Measurements from ENCODE around the gene GTF2IRD1. TPM values are rescaled to one million over a fixed set of nuclear protein-coding genes. Genes with fewer than 3 reads are reported as not detected.
A peak's percentile ranks its signal among the peaks of the same experiment; 100 is the strongest.
"Not testable (repeated sequence)": the region's sequence is repeated elsewhere in the genome, so short reads cannot be mapped to it uniquely, and the experiment has no call there.

GTF2IRD1 gene
- polyA plus RNA-seq, 1 donor from 2014 or later: not detected

- peaks cover 1% of the 10 kb centered on the region for H3K27me3 Mint-ChIP-seq
- H3K36me3 Mint-ChIP-seq: peaks cover 3% of the 10 kb centered on the region
- H3K9me3 Mint-ChIP-seq: peaks cover 2 to 4% (median 3%) of the 10 kb centered on the region in 3 donors
- H3K4me3 Mint-ChIP-seq: no peak overlapping the region
- peaks cover 0 to 2% (median 0%) of the 10 kb centered on the region in 3 donors for H3K4me1 Mint-ChIP-seq
- H3K27ac Mint-ChIP-seq: no peak overlapping the region
Measured at GRCh38 chr7:74503061-74503460, 49.4 kb downstream of the GTF2IRD1 start.

- H3K27ac Mint-ChIP-seq: no peak overlapping the region
- peaks cover 1% of the 10 kb centered on the region for H3K27me3 Mint-ChIP-seq
- H3K4me3 Mint-ChIP-seq: no peak overlapping the region
- peaks cover 3% of the 10 kb centered on the region for H3K36me3 Mint-ChIP-seq
- no peaks in the 10 kb centered on the region for H3K4me1 Mint-ChIP-seq
- H3K9me3 Mint-ChIP-seq: peaks cover 2 to 4% (median 3%) of the 10 kb centered on the region in 3 donors
Measured at GRCh38 chr7:74503943-74504342, 50.2 kb downstream of the GTF2IRD1 start.

DNA sequence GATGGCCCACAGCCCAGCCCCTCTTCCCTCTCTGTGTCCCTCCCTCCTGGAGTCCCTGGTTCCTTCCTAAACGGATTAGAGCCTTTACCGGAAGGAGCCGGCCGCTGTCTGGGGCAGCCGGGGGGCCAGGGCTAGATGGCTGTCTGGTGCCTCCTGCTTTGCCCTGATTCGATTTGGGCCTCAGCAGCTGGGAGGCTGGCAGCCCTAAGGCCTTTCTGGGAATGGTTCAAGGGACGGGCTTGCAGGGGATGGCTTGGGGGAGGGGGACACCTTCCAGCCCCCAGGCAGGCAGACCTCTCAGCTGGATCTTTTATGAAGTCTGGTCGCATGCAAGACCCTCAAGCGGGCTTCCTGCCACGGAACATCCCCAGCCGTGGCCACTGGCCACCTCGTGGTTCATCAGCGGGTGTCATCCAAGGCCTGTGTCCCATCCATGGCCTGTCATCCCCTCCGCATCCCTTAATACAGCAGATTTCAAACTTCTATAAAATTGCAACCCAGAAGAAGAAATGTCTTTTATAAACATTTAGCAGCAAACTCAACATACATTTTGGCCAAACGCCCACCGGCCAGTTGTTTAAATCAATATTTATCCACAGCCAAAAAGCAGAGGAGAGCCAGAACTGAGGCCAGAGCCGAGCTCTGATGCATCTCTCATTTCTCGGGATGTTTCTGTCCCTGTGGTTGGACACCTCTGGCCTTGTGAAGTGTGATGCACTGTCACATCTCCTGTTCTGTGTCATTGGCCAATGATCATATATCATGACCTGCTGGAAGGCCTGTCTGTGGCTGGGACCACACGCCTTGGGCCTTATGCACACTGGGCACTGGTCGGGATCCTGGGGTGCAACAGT is 52.0 kb downstream of the GTF2IRD1 start:
- H3K36me3 Mint-ChIP-seq: peaks cover 3% of the 10 kb centered on the region
- H3K4me3 Mint-ChIP-seq: no peak overlapping the region
- peaks cover 2 to 4% (median 3%) of the 10 kb centered on the region in 3 donors for H3K9me3 Mint-ChIP-seq
- no peaks in the 10 kb centered on the region for H3K4me1 Mint-ChIP-seq
- H3K27ac Mint-ChIP-seq: no peak overlapping the region
- H3K27me3 Mint-ChIP-seq: no peaks in the 10 kb centered on the region

DNA sequence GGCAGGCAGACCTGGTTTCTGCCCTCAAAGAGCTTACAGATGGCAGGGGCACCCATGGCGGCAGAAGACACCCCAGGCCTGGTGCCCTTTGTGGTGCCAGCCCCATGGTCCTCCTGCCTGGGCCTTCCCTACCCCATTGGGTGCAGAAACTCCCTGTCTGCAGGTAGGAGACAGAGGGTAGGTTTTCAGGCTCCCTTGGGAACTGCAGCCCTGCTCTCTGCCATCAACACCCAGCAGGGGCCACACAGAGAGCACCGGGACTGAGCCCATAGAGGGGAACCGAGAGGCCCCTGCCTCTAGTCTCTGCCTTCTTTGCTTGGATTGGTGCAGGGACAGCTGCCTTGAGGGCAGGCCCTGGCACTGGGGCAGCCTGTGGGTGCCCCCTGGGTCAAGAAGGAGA is 52.6 kb downstream of the GTF2IRD1 start:
- H3K36me3 Mint-ChIP-seq: peaks cover 3% of the 10 kb centered on the region
- H3K27me3 Mint-ChIP-seq: no peaks in the 10 kb centered on the region
- peaks cover under 1 to 4% (median 3%) of the 10 kb centered on the region in 3 donors for H3K9me3 Mint-ChIP-seq
- H3K4me3 Mint-ChIP-seq: no peak overlapping the region
- no peaks in the 10 kb centered on the region for H3K4me1 Mint-ChIP-seq
- H3K27ac Mint-ChIP-seq: no peak overlapping the region

GRCh38 chr7:74507538-74508319 is 54.0 kb downstream of the GTF2IRD1 start:
- peaks cover 3% of the 10 kb centered on the region for H3K36me3 Mint-ChIP-seq
- peaks cover 0 to 4% (median 3%) of the 10 kb centered on the region in 3 donors for H3K9me3 Mint-ChIP-seq
- H3K27ac Mint-ChIP-seq: no peak overlapping the region
- no peak overlapping the region for H3K4me3 Mint-ChIP-seq
- no peaks in the 10 kb centered on the region for H3K4me1 Mint-ChIP-seq
- H3K27me3 Mint-ChIP-seq: no peaks in the 10 kb centered on the region

DNA sequence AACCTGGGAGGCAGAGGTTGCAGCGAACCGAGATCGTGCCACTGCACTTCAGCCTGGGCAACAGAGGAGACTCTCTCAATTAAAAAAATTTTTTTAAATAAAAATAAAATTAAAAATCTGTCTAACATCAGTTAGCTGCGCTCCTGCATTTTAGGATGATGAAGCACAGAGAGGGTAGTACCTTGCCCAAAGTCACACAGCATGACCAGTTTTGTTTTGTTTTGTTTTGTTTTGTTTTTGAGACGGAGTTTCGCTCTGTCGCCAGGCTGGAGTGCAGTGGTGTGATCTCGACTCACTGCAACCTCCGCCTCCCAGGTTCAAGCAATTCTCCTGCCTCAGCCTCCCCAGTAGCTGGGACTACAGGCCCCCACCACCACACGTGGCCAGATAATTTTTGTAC is 55.7 kb downstream of the GTF2IRD1 start:
- H3K27me3 Mint-ChIP-seq, H3K27ac Mint-ChIP-seq, H3K36me3 Mint-ChIP-seq, H3K4me1 Mint-ChIP-seq, H3K9me3 Mint-ChIP-seq, H3K4me3 Mint-ChIP-seq: not testable (repeated sequence)

DNA sequence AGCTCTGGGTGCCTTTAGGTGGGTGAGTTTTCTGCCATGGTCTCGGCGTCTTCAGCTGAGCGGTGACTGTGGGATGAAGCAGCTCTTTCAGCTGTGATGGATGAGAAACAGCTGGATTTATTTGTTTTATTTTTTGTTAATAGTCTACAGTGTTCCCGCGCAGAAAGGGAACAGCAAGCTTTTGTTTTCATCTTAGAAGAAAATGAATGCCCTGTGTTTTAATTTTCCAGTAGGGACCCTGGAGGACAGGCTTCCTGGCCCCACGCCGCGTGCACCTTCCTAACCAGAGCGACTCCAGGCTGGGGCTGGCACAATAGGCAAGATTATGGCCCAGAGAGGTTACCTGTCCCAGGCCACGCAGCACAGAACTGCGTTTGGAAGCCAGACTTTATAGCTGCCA is 57.6 kb downstream of the GTF2IRD1 start:
- no peaks in the 10 kb centered on the region for H3K27me3 Mint-ChIP-seq
- H3K9me3 Mint-ChIP-seq: no peaks in the 10 kb centered on the region
- no peak overlapping the region for H3K27ac Mint-ChIP-seq
- no peaks in the 10 kb centered on the region for H3K36me3 Mint-ChIP-seq
- no peak overlapping the region for H3K4me3 Mint-ChIP-seq
- no peaks in the 10 kb centered on the region for H3K4me1 Mint-ChIP-seq

- Mint-ChIP-seq H3K4me1 (no peaks in the 10 kb centered on the region), H3K27ac (no peak overlapping the region), H3K36me3 (no peaks in the 10 kb centered on the region), H3K4me3 (no peak overlapping the region), H3K9me3 (no peaks in the 10 kb centered on the region), H3K27me3 (no peaks in the 10 kb centered on the region)
Measured at GRCh38 chr7:74512762-74513161, 59.1 kb downstream of the GTF2IRD1 start.

DNA sequence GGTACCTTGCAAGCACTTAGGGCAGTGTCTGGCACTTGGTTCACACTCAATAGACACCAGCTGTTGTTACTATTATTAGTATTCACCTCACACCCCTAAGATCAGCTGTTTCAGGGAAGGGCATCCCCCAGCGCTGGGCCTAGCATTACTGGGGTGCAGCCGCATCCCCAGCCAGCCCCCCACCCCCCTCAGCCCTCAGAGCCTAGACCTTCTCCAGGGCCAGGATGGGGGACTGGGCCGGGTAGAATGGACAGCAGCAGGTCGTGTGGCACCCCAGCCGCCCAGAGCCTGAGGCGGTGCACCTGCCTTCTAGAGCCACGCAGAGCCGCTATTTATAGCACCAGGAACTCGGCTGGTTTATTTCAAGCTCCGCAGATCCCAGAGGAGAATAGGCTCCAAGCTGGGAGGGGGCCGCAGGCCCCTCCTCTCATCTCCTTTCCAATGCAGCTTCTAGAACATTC is 60.5 kb downstream of the GTF2IRD1 start:
- Mint-ChIP-seq H3K27me3 (no peaks in the 10 kb centered on the region), H3K9me3 (no peaks in the 10 kb centered on the region), H3K27ac (no peak overlapping the region), H3K36me3 (no peaks in the 10 kb centered on the region), H3K4me1 (no peaks in the 10 kb centered on the region), H3K4me3 (no peak overlapping the region)

DNA sequence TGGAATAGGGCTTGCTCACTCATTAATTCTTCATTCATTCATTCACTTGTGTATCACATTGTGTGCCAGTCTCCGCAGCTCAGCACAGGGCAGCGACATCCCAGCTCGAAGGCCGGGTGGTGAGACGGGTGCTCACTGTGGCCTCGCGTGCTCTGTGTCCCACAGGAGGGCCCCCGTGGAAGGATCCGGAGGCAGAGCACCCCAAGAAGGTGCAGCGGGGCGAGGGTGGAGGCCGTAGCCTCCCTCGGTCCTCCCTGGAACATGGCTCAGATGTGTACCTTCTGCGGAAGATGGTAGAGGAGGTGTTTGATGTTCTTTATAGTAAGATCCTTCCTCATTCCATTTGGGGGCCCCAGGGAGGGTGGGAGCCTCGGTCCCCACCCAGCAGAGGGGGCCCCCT is 61.6 kb downstream of the GTF2IRD1 start:
- Mint-ChIP-seq H3K27ac (no peak overlapping the region), H3K4me1 (no peaks in the 10 kb centered on the region), H3K9me3 (no peaks in the 10 kb centered on the region), H3K4me3 (no peak overlapping the region), H3K27me3 (no peaks in the 10 kb centered on the region), H3K36me3 (no peaks in the 10 kb centered on the region)

- Mint-ChIP-seq H3K4me3 (no peak overlapping the region), H3K9me3 (no peaks in the 10 kb centered on the region), H3K36me3 (no peaks in the 10 kb centered on the region), H3K4me1 (no peaks in the 10 kb centered on the region), H3K27ac (no peak overlapping the region), H3K27me3 (no peaks in the 10 kb centered on the region)
Measured at GRCh38 chr7:74516214-74516613, 62.5 kb downstream of the GTF2IRD1 start.

- no peaks in the 10 kb centered on the region for H3K9me3 Mint-ChIP-seq
- no peaks in the 10 kb centered on the region for H3K4me1 Mint-ChIP-seq
- H3K27ac Mint-ChIP-seq: no peak overlapping the region
- no peaks in the 10 kb centered on the region for H3K27me3 Mint-ChIP-seq
- H3K36me3 Mint-ChIP-seq: no peaks in the 10 kb centered on the region
- no peak overlapping the region for H3K4me3 Mint-ChIP-seq
Measured at GRCh38 chr7:74518041-74518440, 64.3 kb downstream of the GTF2IRD1 start.

DNA sequence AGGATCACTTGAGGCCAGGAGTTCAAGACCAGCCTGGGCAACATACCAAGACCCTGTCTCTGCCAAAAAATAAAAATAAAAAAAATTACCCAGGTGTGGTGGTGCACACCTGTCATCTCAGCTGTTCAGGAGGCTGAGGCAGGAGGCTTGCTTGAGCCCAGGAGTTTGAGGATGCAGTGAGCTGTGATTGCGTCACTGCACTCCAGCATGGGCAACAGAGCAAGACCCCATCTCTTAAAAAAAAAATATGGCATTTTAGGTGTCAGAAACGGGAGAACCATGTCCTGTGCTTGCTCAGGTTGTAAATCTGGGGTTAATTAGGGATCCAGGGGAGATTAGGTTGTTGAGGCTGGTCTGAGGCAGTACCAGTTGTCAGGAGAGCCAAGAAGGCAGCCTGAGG is 64.9 kb downstream of the GTF2IRD1 start:
- peak overlapping the region in 1 of 4 donors; percentile 16 for H3K4me3 Mint-ChIP-seq
- no peak overlapping the region for H3K27ac Mint-ChIP-seq
- no peaks in the 10 kb centered on the region for H3K27me3 Mint-ChIP-seq
- no peaks in the 10 kb centered on the region for H3K4me1 Mint-ChIP-seq
- H3K9me3 Mint-ChIP-seq: no peaks in the 10 kb centered on the region
- H3K36me3 Mint-ChIP-seq: no peaks in the 10 kb centered on the region

DNA sequence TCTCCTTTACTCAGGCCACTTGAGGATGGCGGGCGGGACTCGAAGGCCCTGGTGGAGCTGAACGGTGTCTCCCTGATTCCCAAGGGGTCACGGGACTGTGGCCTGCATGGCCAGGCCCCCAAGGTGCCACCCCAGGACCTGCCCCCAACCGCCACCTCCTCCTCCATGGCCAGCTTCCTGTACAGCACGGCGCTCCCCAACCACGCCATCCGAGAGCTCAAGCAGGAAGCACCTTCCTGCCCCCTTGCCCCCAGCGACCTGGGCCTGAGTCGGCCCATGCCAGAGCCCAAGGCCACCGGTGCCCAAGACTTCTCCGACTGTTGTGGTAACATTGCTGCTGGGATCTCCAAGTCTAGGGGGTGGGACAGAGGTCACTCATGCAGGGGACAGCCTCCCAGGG is 65.7 kb downstream of the GTF2IRD1 start:
- Mint-ChIP-seq H3K27me3 (no peaks in the 10 kb centered on the region), H3K27ac (peak overlapping the region in 1 of 3 donors; percentile 39), H3K4me3 (no peak overlapping the region), H3K36me3 (no peaks in the 10 kb centered on the region), H3K9me3 (no peaks in the 10 kb centered on the region), H3K4me1 (no peaks in the 10 kb centered on the region)

GRCh38 chr7:74521855-74522254 is 68.1 kb downstream of the GTF2IRD1 start:
- Mint-ChIP-seq H3K4me3 (no peak overlapping the region), H3K36me3 (no peaks in the 10 kb centered on the region), H3K27me3 (no peaks in the 10 kb centered on the region), H3K27ac (no peak overlapping the region), H3K4me1 (no peaks in the 10 kb centered on the region), H3K9me3 (no peaks in the 10 kb centered on the region)

Data from IgD-negative memory B cell (primary cell).